Measurements from ENCODE around the gene PLSCR4.
"Not testable (repeated sequence)": the region's sequence is repeated elsewhere in the genome, so short reads cannot be mapped to it uniquely, and the experiment has no call there.

Gene PLSCR4, protein sequence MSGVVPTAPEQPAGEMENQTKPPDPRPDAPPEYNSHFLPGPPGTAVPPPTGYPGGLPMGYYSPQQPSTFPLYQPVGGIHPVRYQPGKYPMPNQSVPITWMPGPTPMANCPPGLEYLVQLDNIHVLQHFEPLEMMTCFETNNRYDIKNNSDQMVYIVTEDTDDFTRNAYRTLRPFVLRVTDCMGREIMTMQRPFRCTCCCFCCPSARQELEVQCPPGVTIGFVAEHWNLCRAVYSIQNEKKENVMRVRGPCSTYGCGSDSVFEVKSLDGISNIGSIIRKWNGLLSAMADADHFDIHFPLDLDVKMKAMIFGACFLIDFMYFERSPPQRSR

GRCh38 chr3:146250449-146251382 lies at the start of gene PLSCR4:
Gene PLSCR4 (minus strand): TSS chr3:146251105. CDS start chr3:146222071, 29,034 bp downstream.
- DNase-seq, result no peak

DNA sequence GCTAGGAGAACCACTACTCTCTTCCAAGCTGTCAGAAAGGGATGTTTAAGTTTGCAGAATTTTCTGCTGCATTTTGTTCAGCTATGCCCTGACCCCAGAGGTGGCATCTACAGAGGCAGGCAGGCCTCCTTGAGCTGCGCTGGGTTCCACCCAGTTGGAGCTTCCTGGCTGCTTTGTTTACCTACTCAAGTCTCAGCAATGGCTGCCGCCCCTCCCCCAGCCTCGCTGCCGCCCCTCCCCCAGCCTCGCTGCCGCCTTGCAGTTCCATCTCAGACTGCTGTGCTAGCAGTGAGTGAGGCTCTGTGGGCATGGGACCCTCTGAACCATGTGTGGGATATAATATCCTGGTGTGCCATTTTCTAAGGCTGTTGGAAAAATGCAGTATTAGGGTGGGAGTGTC lies 42.5 kb upstream of the PLSCR4 start:
- DNase-seq, result not testable (repeated sequence)

- no peak for DNase-seq
Observed at GRCh38 chr3:146283781-146284445, 33.0 kb upstream of the PLSCR4 start.

DNA sequence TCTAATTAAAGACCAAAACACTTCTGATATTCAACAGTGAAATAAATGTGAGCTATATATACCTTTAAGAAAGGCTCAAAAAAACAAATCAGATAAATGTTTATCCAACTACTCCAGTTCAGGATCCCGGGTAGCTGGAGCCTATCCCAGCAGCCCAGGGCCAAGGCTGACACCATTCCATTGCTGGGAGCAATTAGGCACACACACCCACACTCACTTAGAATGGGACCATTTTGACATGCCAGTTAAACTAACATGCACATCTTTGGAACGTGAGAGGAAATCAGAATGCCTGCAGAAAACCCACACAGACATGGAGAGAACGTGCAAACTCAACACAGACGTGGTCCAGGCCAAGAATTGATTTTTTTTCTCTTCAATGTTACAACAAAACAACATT lies 30.0 kb upstream of the PLSCR4 start:
- no peak for DNase-seq

DNA sequence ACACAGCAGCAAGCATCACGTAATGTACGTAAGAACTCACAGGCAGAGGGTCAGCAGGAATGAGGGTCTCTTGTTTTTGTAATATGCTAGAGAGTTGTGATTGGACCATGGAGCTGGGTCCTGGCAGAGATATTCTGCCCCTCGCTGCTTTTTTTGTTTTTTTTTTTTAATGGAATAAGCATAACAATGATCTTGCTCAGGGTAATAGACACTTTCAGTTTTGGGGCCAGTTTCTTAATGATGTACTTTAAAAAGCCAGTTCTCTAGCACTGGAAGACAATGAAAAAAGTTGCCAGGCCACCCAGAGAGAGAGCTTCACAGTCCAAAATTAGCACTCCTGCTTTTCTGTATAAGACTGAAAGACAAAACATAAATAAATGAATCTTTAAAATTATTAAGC lies 29.0 kb upstream of the PLSCR4 start:
- no peak for DNase-seq

- DNase-seq, result no peak
Observed at GRCh38 chr3:146279013-146279412, 28.1 kb upstream of the PLSCR4 start.

DNA sequence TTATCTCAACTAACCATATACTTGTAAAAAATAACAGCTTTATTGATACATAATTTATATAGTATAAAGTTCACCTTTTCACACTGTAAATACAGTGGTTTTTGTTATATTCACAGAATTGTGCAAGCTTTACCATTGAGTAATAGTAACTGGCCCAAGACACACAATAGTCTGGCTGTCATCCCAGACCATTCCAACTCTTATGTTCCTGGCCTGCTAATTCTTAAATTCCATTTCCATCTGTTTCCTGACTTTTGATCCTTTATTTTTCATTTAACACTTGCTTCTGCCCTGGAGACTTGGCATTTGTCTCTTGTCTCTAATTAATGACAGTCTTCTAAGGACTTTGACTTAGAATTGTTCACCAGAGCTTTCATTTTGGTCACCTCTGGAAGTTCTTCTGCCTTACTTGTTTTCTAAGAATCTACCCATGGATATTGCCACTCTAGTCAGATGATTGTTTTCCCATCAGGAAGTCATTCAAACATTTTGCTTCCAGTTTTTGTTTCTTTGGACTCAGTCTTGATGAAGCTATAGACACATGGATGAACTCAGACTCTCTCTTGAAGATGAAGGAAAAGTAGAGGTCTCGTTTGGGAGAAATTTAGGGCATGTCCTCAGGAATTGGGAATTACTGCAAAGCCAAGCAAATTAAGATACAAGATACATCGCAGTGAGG lies 27.2 kb upstream of the PLSCR4 start:
- no peak for DNase-seq

- no peak for DNase-seq
Observed at GRCh38 chr3:146275476-146275875, 24.6 kb upstream of the PLSCR4 start.

GRCh38 chr3:146274833-146275232 lies 23.9 kb upstream of the PLSCR4 start:
- no peak for DNase-seq

DNA sequence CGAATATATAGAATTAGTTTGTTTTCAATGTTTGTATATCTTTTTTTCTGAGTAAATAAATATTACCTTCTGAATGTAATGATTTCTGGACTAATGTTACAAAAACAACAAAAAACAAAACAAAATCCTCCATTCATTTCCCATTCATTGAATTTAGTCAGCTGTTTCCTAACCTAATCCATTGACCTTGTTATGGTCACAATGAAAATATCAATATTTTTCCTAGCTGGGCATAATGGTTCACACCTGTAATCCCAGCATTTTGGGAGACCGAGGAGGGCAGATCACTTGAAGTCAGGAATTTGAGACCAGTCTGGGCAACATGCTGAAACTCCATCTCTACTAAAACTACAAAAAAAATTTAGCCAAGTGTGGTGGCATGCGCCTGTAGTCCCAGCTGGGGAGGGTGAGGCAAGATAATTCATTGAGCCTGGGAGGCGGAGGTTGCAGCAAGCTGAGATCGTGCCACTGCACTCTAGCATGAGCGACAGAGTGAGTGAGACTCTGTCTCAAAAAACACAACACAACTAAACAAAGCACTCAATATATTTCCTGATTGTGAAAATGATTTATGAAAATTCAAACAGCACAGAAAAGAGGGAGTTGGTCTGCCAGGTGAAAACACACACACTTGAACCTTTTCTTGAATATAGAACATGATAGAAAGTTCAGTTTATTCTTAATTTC lies 23.0 kb upstream of the PLSCR4 start:
- DNase-seq, result no peak

DNA sequence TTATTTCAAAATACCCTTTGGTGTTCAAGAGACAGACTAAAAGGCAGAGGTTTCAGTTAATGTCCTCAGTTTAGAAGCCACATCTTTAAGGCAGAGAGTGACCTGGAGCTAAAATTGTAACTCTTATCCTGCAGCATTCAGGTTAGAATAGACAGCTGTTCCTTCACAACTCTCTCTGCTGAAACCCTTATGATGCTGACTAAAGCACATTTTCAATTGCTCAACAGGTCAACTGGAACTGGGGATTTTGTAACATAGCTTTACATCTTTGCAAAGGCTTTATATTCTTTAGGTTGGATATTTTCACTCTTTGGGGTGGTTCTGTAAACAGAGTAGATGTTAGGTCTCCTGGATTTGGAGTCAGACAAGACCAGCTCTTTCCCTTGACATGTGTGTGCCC lies 20.3 kb upstream of the PLSCR4 start:
- DNase-seq, result no peak

DNA sequence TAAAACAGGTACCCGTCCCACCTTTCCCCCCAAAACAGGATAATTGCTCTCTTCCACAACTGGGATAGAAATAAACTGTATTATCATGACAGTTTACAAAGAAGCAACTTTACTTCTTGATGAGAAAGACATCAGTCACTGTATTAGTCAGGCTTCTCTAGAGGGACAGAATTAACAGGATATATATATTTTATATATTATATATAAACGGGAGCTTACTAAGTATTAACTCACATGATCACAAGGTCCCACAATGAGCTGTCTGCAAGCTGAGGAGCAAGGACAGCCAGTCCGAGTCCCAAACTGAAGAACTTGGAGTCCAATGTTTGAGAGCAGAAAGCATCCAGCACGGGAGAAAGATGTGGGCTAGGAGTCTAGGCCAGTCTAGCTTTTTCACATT lies 18.4 kb upstream of the PLSCR4 start:
- no peak for DNase-seq

DNA sequence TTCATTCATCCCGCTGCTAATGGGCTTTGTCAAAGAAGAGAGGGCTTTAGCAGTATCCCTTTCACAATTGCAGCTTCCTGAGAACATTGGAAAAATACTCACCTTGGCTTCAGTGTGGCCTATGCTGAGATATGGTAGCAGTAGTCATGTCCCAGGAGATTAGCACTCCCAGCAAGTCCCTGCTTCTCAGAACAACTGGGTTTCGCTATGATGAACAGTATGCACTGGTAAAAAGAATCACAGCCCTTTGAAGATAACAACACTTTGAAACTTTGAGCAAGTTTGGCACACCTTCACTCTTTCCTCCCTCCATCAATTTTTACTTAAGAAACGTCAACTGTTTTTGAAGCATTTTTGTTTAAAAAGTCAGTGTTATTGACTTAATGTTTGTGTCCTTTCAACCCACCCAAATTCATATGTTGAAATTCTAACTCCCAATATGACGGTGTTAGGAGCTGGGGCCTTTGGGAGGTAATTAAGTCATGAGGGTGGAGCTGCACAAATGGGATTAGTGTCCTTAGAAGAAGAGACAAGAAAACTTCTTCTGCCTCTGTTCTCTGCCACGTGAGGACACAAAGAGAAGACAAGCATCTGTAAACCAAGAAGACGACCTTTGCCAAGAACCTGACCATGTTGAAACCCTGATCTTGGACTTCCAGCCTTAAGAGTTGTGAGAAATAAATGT lies 17.8 kb upstream of the PLSCR4 start:
- no peak for DNase-seq

DNA sequence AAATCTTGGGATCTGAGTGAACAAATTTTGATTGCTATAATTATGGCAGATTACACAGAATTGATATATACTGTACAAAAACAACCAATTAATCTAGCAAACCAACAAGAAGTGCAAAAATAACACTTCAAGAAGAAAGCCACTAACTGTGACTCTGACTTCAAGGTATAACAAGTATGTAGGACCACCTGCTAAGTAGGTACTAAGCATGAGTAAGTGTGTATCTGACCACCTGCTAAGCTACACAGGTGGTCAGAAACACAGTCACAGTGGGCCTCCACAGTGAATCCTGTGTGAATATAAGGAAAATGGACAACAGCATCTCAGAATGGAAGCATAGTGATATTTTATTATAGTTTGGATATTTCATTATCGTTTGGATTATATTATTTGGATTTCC lies 14.8 kb upstream of the PLSCR4 start:
- no peak for DNase-seq

DNA sequence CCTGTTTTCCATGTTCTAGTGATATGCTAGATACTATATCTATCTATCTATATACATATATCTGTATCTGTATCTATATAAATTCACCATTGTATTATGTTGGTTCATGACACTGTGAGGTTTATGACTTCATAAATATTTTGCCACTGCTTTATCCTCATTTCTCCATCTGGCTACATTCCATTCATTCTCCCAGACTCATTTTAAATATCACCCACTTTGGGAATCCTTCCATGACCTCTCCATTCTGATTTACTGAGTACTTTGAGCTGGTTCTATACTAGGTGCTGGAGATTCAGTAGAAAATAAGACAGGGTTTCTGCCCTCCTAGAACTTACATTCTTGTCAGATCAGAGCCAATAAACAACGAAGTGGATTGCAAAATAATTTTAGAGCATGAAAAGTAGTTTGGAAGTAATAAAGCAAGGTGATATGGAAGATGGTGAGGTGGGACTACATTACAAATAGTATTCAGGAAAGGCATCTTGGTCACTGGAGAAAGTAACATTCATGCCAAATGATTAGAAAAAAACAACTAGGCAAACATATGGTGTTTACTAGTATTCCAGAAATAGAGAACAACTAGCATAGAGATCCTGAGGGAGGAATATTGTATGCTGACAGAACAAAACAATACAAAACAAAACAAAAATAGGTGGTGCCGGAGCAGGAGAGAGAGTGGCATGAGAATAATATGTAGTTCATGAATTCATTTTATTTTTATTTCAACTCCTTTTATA lies 11.6 kb upstream of the PLSCR4 start:
- DNase-seq, result no peak

GRCh38 chr3:146259880-146260589 lies 9.1 kb upstream of the PLSCR4 start:
- no peak for DNase-seq

DNA sequence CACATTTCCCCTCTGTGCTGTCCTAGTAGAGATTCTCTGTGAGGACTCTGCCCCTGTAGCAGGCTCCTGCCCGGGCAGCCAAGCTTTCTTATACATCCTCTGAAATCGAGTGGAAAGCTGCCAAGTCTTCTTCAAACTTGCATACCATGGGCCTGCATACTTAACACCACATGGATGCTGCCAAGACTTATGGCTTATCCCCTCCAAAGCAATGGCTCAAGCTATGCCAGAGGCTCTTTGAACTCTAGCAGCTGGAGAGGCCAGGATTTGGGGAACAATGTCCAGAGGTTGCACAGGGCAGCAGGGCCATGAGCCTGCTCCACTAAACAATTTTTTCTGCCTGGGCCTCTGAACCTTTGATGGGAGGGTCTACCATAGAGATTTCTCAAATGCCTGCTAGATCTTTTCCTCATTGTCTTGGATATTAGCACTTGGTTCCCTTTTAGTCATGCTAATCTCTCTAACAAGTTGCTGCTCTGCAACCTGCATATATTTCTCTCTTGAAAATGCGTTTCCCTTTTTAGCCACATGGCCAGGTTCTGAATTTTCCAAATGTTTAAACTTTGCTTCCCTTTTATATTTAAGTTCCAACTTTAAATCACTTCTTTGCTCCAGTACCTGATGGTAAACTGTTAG lies 6.1 kb upstream of the PLSCR4 start:
- DNase-seq, result no peak

DNA sequence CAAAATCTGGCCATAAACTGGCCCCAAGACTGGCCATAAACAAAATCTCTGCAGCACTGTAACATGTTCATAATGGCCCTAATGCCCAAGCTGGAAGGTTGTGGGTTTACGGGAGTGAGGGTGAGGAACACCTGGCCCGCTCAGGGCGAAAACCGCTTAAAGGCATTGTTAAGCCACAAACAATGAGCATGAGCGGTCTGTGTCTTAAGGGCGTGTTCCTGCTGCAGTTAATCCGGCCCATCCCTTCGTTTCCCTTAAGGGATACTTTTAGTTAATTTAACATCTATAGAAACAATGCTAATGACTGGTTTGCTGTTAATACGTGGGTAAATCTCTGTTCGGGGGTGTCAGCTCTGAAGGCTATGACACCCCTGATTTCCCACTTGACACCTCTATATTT lies 1.5 kb upstream of the PLSCR4 start:
- DNase-seq, result not testable (repeated sequence)

GRCh38 chr3:146249921-146250320 lies 984 bp downstream of the PLSCR4 start:
- DNase-seq, result no peak

GRCh38 chr3:146247911-146248310 lies 3.0 kb downstream of the PLSCR4 start:
- DNase-seq, result no peak

Data from activated CD4-positive, CD25-positive, alpha-beta regulatory T cell (primary cell).